ENCODE measurements around the gene SNCG. TPM values are rescaled to one million over a fixed set of nuclear protein-coding genes. Genes with fewer than 3 reads are reported as not detected.

The SNCG gene
- total and polyA plus RNA-seq, 2 donors from 2014 or later, result 41.3 to 92.8 TPM

DNA sequence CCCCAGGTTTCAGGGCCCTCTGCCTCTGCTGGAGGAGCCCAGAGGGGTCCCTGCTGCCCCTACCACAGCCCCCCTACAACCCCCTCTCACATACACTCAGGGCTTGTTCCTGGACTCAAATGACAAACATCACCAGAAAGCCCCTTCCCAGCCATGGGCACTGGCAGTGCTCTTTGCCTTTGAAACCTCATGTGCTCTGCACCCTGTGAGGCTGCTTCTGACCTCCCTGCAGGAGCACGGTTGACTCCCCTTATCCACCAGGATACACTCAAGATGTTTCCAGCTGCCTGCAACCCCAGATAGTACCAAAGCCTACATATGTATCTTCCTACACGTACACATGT, 6.4 kb downstream of the SNCG start:
- intact Hi-C loops (cut with DNase I), result no loop called here
- no peak overlapping the region for H3K9ac ChIP-seq (ENCODE audit: low read length in 3 of 3)
- H3K4me1 ChIP-seq (ENCODE audit: control insufficient read depth in 2 of 3, insufficient read depth in 2 of 3, low read depth in 1 of 3, low read length in 3 of 3), result peaks cover 0 to 30% (median 21%) of the 10 kb centered on the region in 3 donors
- FAIRE-seq, result no peak
- DNase-seq, result no peak
- TF ChIP-seq, protein P1, sequence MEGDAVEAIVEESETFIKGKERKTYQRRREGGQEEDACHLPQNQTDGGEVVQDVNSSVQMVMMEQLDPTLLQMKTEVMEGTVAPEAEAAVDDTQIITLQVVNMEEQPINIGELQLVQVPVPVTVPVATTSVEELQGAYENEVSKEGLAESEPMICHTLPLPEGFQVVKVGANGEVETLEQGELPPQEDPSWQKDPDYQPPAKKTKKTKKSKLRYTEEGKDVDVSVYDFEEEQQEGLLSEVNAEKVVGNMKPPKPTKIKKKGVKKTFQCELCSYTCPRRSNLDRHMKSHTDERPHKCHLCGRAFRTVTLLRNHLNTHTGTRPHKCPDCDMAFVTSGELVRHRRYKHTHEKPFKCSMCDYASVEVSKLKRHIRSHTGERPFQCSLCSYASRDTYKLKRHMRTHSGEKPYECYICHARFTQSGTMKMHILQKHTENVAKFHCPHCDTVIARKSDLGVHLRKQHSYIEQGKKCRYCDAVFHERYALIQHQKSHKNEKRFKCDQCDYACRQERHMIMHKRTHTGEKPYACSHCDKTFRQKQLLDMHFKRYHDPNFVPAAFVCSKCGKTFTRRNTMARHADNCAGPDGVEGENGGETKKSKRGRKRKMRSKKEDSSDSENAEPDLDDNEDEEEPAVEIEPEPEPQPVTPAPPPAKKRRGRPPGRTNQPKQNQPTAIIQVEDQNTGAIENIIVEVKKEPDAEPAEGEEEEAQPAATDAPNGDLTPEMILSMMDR (IDR thresholded peaks at IDR 0.05; ENCODE audit: borderline replicate concordance, extremely low read depth, insufficient read depth), result no peak
- no peak overlapping the region for H3K27ac ChIP-seq (ENCODE audit: low read depth in 2 of 2, low read length in 2 of 2)
- H3K36me3 ChIP-seq (ENCODE audit: control insufficient read depth in 2 of 3, insufficient read depth in 3 of 3, low read length in 3 of 3), result no peaks in the 10 kb centered on the region
- no peaks in the 10 kb centered on the region for H3K27me3 ChIP-seq (ENCODE audit: control insufficient read depth, insufficient read depth, low read length)
- H3K9me3 ChIP-seq (ENCODE audit: control insufficient read depth in 2 of 3, insufficient read depth in 1 of 3, low read length in 3 of 3), result no peaks in the 10 kb centered on the region
- no peak overlapping the region for H3K4me3 ChIP-seq (ENCODE audit: low read length in 3 of 3)

GRCh38 chr10:86965986-86966654, 7.7 kb downstream of the SNCG start:
- Histone ChIP-seq H3K4me1 (ENCODE audit: control insufficient read depth in 2 of 3, insufficient read depth in 2 of 3, low read depth in 1 of 3, low read length in 3 of 3) (peaks cover 0 to 35% (median 23%) of the 10 kb centered on the region in 3 donors), H3K4me3 (ENCODE audit: low read length in 3 of 3) (peak overlapping the region in 1 of 3 donors; percentile 22), H3K36me3 (ENCODE audit: control insufficient read depth in 2 of 3, insufficient read depth in 3 of 3, low read length in 3 of 3) (no peaks in the 10 kb centered on the region), H3K27me3 (ENCODE audit: control insufficient read depth, insufficient read depth, low read length) (no peaks in the 10 kb centered on the region), H3K27ac (ENCODE audit: low read depth in 2 of 2, low read length in 2 of 2) (peak overlapping the region; percentile 8 to 13), H3K9me3 (ENCODE audit: control insufficient read depth in 2 of 3, insufficient read depth in 1 of 3, low read length in 3 of 3) (no peaks in the 10 kb centered on the region), H3K9ac (ENCODE audit: low read length in 3 of 3) (peak overlapping the region in 1 of 3 donors; percentile 34)
- FAIRE-seq (no peak), DNase-seq (no peak)
- TF ChIP-seq, protein P1 (IDR thresholded peaks at IDR 0.05; ENCODE audit: borderline replicate concordance, extremely low read depth, insufficient read depth), result no peak
- intact Hi-C loops (cut with DNase I), result no loop called here

GRCh38 chr10:86967481-86967941, 9.1 kb downstream of the SNCG start:
- intact Hi-C loops (cut with DNase I), result no loop called here
- Histone ChIP-seq H3K4me3 (ENCODE audit: low read length in 3 of 3) (peak overlapping the region in 1 of 3 donors; percentile 62), H3K4me1 (ENCODE audit: control insufficient read depth in 2 of 3, insufficient read depth in 2 of 3, low read depth in 1 of 3, low read length in 3 of 3) (peaks cover 0 to 37% (median 23%) of the 10 kb centered on the region in 3 donors), H3K27ac (ENCODE audit: low read depth in 2 of 2, low read length in 2 of 2) (peak overlapping the region; percentile 80 to 83), H3K27me3 (ENCODE audit: control insufficient read depth, insufficient read depth, low read length) (no peaks in the 10 kb centered on the region), H3K9ac (ENCODE audit: low read length in 3 of 3) (peak overlapping the region in 1 of 3 donors; percentile 94), H3K9me3 (ENCODE audit: control insufficient read depth in 2 of 3, insufficient read depth in 1 of 3, low read length in 3 of 3) (no peaks in the 10 kb centered on the region), H3K36me3 (ENCODE audit: control insufficient read depth in 2 of 3, insufficient read depth in 3 of 3, low read length in 3 of 3) (no peaks in the 10 kb centered on the region)
- TF ChIP-seq, protein P1 (IDR thresholded peaks at IDR 0.05; ENCODE audit: borderline replicate concordance, extremely low read depth, insufficient read depth), result no peak
- FAIRE-seq (no peak), DNase-seq (peak in 2 of 5 donors; percentile 41 to 71)
